ENCODE data around the gene PAX5.

DNA sequence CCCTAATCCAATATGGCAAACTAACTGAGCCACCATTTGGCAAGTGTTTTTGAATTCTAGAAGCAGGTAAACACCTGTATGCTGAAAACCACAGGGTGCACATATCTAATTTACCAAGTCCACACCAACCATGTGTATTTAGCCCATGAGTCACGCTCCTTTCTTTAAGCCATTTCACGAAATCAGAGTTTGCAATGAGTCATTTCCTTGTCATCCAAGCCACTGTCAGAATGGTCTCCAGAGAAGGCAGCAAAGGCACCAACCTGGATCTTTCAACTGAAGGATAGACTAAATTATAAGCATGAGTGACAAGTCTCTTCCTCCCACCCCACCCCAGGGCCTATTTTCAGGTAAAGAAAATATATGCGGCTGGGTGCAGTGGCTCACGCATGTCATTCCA, 110.0 kb downstream of the PAX5 start:
- no peak for TF ChIP-seq EZH2phosphoT487 (IDR thresholded peaks at IDR 0.05; ENCODE audit: insufficient read depth, low read depth)
- no peak for TF ChIP-seq EZH2 (IDR thresholded peaks at IDR 0.05; ENCODE audit: insufficient read depth, poor library complexity, severe bottlenecking)
